ENCODE results near the gene NACC2. TPM values are rescaled to one million over a fixed set of nuclear protein-coding genes. Genes with fewer than 3 reads are reported as not detected.
"Not testable (repeated sequence)": the region's sequence is repeated elsewhere in the genome, so short reads cannot be mapped to it uniquely, and the experiment has no call there.

Gene NACC2
- total and polyA plus RNA-seq, 8 donors = 4.1 to 69.2 (median 10.0) TPM

DNA sequence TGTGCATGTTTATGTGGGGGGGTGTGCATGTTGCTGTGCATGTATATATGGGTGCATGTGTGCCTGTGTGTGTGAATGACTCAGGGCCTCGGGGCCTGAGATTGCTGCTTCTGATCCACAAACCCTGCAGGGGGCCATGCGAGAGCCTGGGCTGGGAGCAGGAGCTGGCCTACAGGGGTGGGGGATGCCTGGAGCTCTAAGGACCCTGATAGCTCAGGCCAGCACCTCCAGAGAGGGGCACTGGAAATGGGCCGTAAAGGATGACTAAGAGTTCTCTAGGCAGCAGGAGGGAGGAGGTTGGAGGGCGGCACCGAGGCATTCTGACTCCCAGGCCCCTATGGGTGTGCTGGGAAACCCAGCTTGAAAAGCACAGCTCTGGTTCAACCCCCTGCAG lies 127.0 kb downstream of the NACC2 start:
- no peak overlapping the region for H3K27ac ChIP-seq
- no peaks in the 10 kb centered on the region for H3K36me3 ChIP-seq
- TF ChIP-seq, protein P1, sequence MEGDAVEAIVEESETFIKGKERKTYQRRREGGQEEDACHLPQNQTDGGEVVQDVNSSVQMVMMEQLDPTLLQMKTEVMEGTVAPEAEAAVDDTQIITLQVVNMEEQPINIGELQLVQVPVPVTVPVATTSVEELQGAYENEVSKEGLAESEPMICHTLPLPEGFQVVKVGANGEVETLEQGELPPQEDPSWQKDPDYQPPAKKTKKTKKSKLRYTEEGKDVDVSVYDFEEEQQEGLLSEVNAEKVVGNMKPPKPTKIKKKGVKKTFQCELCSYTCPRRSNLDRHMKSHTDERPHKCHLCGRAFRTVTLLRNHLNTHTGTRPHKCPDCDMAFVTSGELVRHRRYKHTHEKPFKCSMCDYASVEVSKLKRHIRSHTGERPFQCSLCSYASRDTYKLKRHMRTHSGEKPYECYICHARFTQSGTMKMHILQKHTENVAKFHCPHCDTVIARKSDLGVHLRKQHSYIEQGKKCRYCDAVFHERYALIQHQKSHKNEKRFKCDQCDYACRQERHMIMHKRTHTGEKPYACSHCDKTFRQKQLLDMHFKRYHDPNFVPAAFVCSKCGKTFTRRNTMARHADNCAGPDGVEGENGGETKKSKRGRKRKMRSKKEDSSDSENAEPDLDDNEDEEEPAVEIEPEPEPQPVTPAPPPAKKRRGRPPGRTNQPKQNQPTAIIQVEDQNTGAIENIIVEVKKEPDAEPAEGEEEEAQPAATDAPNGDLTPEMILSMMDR (IDR thresholded peaks at IDR 0.05) = no peak
- TF ChIP-seq EP300 (IDR thresholded peaks at IDR 0.05) (no peak), POLR2AphosphoS5 (IDR thresholded peaks at IDR 0.05) (no peak), POLR2A (IDR thresholded peaks at IDR 0.05) (no peak)
- peaks cover 0 to 26% (median 8%) of the 10 kb centered on the region in 4 donors for H3K4me1 ChIP-seq
- DNase-seq = no peak
- 37 to 49% (median 45%) methylated on average over 5 of the region's 5 CpGs for WGBS, 5 donors
- peaks cover 0 to 9% (median 0%) of the 10 kb centered on the region in 3 donors for H3K27me3 ChIP-seq
- no peak overlapping the region for H3K4me3 ChIP-seq
- intact Hi-C loops (cut with DNase I; ENCODE audit: low total_unique reads) = no loop called here
- H3K9me3 ChIP-seq = no peaks in the 10 kb centered on the region

DNA sequence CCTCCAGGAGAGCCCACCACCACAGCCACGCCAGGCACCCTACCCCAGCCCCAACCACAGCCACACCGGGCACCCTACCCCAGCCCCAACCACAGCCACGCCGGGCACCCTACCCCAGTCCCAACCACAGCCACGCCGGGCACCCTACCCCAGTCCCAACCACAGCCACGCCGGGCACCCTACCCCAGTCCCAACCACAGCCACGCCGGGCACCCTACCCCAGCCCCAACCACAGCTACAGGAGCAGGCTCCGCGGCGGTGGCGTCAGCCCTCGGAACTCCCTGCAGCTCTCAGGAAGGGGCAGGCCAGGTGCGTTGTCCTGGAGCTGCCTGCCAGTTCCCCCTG lies 128.2 kb downstream of the NACC2 start:
- DNase-seq, H3K36me3 ChIP-seq, H3K4me3 ChIP-seq, H3K27me3 ChIP-seq, H3K9me3 ChIP-seq, H3K27ac ChIP-seq: not testable (repeated sequence)
- H3K4me1 ChIP-seq = peaks cover 0 to 29% (median 11%) of the 10 kb centered on the region in 4 donors
- WGBS, 5 donors = 56 to 82% (median 77%) methylated on average over 7 to 16 of the region's 16 CpGs
- intact Hi-C loops (cut with DNase I; ENCODE audit: low total_unique reads) = loop anchor here (2.0 kb wide), 1 partner anchor 156 kb away; no protein-coding TSS in a partner anchor

DNA sequence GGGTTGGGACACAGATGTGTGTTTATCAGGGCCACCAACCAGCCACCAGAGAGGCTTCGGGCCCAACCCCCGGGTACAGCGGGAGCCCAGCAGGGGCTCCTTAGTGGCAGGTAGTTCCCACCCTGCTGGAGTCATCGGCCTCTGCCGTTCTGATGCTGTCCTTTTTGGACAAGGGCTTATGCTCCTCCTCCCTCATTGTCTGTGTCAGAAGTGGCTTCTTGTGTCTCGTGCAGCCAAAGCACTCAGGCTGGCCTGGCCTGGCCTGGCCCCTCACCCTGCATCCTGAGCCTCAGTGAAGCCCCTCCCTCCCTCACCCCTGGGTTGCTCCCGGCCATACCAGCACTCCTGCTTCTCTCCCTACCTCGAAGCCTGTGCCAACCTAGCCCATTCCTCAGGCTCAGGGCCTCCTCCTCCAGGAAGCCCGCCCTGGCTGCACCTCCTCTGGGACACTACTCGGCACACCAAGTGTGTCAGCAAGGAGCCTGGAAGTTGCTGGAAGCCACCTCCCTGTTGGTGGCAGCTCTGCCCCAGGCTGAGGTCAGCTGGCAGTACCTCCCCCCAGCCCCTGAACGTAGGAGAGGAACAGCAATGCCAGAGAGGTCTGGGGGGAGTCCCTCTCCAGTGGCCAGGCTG lies 129.8 kb downstream of the NACC2 start:
- Histone ChIP-seq H3K4me3 (no peak overlapping the region), H3K36me3 (no peaks in the 10 kb centered on the region), H3K27ac (no peak overlapping the region), H3K4me1 (peaks cover 2 to 39% (median 22%) of the 10 kb centered on the region in 4 donors), H3K27me3 (peaks cover 0 to 9% (median 0%) of the 10 kb centered on the region in 3 donors), H3K9me3 (no peaks in the 10 kb centered on the region)
- intact Hi-C loops (cut with DNase I; ENCODE audit: low total_unique reads) = no loop called here
- TF ChIP-seq POLR2AphosphoS5 (IDR thresholded peaks at IDR 0.05) (no peak), POLR2A (IDR thresholded peaks at IDR 0.05) (no peak), EP300 (IDR thresholded peaks at IDR 0.05) (no peak)
- TF ChIP-seq, protein P1 (IDR thresholded peaks at IDR 0.05) = no peak
- DNase-seq = no peak
- 55 to 69% (median 63%) methylated on average over 10 to 11 of the region's 11 CpGs for whole genome bisulfite sequencing, 5 donors

DNA sequence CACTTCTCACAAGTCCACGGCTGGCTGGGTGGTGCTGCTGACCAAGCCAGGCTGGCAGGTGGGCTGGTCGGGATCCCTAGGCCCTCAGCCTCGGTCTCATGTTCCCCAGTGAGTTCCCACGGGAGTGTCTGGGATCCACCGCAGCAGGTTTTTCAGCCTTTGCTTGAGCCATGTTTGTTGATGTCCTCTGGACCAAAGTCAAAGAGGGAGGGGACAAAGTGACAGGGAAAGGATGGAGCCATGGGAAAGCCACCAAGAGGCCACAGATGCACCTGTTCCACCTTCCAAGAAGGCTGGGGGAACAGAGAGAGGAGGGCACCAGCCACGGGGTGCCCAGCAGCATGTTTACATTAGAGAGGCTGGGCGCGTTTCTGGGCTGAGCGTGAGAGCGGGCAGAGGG lies 131.2 kb downstream of the NACC2 start:
- no peaks in the 10 kb centered on the region for H3K9me3 ChIP-seq
- TF ChIP-seq EP300 (IDR thresholded peaks at IDR 0.05) (no peak), POLR2AphosphoS5 (IDR thresholded peaks at IDR 0.05) (no peak), POLR2A (IDR thresholded peaks at IDR 0.05) (no peak)
- TF ChIP-seq, protein P1 (IDR thresholded peaks at IDR 0.05) = no peak
- no peak for DNase-seq
- peaks cover 0 to 9% (median 0%) of the 10 kb centered on the region in 3 donors for H3K27me3 ChIP-seq
- 50 to 68% (median 55%) methylated on average over 10 of the region's 10 CpGs for whole genome bisulfite sequencing, 5 donors
- H3K4me3 ChIP-seq = no peak overlapping the region
- intact Hi-C loops (cut with DNase I; ENCODE audit: low total_unique reads) = no loop called here
- H3K36me3 ChIP-seq = no peaks in the 10 kb centered on the region
- H3K27ac ChIP-seq = no peak overlapping the region
- H3K4me1 ChIP-seq = peaks cover 11 to 46% (median 33%) of the 10 kb centered on the region in 4 donors

DNA sequence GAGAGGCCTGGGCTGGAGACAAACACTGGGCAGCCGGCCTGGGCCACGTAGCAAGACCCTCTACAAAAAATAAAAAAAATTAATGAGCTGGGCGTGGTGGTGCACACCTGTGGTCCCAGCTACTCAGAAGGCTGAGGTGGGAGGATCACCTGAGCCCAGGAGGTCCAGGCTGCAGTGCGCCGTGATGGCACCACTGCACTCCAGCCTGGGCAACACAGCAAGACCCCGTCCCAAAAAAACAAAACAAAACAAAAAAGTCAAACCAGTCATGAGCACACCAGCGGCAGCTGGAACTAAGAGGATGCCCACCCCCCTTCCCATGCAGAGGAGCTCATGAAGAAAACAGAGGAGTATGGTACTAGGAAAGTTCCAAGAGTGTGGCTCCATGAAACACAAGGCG lies 131.8 kb downstream of the NACC2 start:
- intact Hi-C loops (cut with DNase I; ENCODE audit: low total_unique reads) = no loop called here
- TF ChIP-seq EP300 (IDR thresholded peaks at IDR 0.05) (no peak), POLR2AphosphoS5 (IDR thresholded peaks at IDR 0.05) (no peak), POLR2A (IDR thresholded peaks at IDR 0.05) (no peak)
- TF ChIP-seq, protein P1 (IDR thresholded peaks at IDR 0.05) = no peak
- H3K9me3 ChIP-seq = no peaks in the 10 kb centered on the region
- 79 to 91% (median 84%) methylated on average over 8 of the region's 8 CpGs for WGBS, 5 donors
- H3K27ac ChIP-seq = no peak overlapping the region
- no peak for DNase-seq
- peaks cover 0 to 9% (median 0%) of the 10 kb centered on the region in 3 donors for H3K27me3 ChIP-seq
- no peak overlapping the region for H3K4me3 ChIP-seq
- H3K36me3 ChIP-seq = no peaks in the 10 kb centered on the region
- H3K4me1 ChIP-seq = peaks cover 11 to 46% (median 34%) of the 10 kb centered on the region in 4 donors
